ENCODE measurements around the gene SPAST.

The SPAST gene

GRCh38 chr2:32124660-32125059 lies 61.3 kb downstream of the SPAST start:
- Histone ChIP-seq H3K4ac (ENCODE audit: low read depth in 1 of 2, low read length in 2 of 2) (no peak overlapping the region), H2BK5ac (ENCODE audit: low read depth, low read length, poor library complexity, severe bottlenecking) (no peak overlapping the region)

DNA sequence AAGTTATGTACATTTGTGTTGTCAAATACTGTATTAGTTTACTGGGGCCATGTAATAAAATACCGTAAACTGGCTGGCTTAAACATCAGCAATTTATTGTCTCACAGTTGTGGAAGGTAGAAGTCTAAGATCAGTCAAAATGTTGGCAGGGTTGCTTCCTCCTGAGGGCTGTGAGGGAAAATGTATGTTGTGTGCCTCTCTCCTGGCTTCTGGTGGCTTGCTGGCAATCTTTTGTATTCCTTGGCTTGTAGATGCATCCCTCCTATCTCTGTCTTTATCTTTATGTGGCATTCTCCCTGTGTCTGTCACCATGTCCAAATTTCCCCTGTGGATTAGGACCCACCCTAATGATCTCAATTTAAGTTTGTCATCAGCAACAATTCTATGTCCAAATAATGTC lies 65.3 kb downstream of the SPAST start:
- H4K91ac ChIP-seq (ENCODE audit: low read length): no peak overlapping the region
- no peak overlapping the region for H2BK15ac ChIP-seq (ENCODE audit: low read depth, poor library complexity, severe bottlenecking)
- H2BK120ac ChIP-seq (ENCODE audit: low read depth, low read length): no peak overlapping the region
- no peaks in the 10 kb centered on the region for H3K4me1 ChIP-seq (ENCODE audit: control insufficient read depth, insufficient read depth, low read depth, low read length)
- 100% methylated on average over 1 of the region's 1 CpG for WGBS
- no peak overlapping the region for H3K14ac ChIP-seq (ENCODE audit: low read length in 2 of 2)
- no peak overlapping the region for H3K4me3 ChIP-seq (ENCODE audit: insufficient read depth in 1 of 2, low read depth in 1 of 2, low read length in 2 of 2)
- H3K4me2 ChIP-seq (ENCODE audit: low read length, poor library complexity, severe bottlenecking): no peak overlapping the region
- no peak overlapping the region for H3K18ac ChIP-seq (ENCODE audit: low read depth in 1 of 2, low read length in 2 of 2)
- H3K27me3 ChIP-seq (ENCODE audit: control insufficient read depth in 1 of 2, insufficient read depth in 1 of 2, low read length in 2 of 2): no peaks in the 10 kb centered on the region
- H3K36me3 ChIP-seq (ENCODE audit: control insufficient read depth in 1 of 2, insufficient read depth in 2 of 2, low read depth in 1 of 2, low read length in 2 of 2): peaks cover 21 to 53% of the 10 kb centered on the region in 2 experiments
- H2AK5ac ChIP-seq (ENCODE audit: low read length, severe bottlenecking): no peak overlapping the region
- no peak overlapping the region for H2AFZ ChIP-seq (ENCODE audit: low read depth, low read length)
- no peak overlapping the region for H3K9ac ChIP-seq (ENCODE audit: low read length)
- H3K23ac ChIP-seq (ENCODE audit: low read length in 2 of 2): no peak overlapping the region
- H3K79me1 ChIP-seq (replicated peaks; ENCODE audit: low read length, poor library complexity, severe bottlenecking): peaks cover 7% of the 10 kb centered on the region
- no peak overlapping the region for H2BK5ac ChIP-seq (ENCODE audit: low read depth, low read length, poor library complexity, severe bottlenecking)
- H3K4ac ChIP-seq (ENCODE audit: low read depth in 1 of 2, low read length in 2 of 2): no peak overlapping the region
- no peak overlapping the region for H2BK12ac ChIP-seq (ENCODE audit: low read length in 2 of 2)
- no peak overlapping the region for H3K27ac ChIP-seq (ENCODE audit: low read length, poor library complexity, severe bottlenecking)
- no peak for DNase-seq
- H3K9me3 ChIP-seq (ENCODE audit: control insufficient read depth, low read length): no peaks in the 10 kb centered on the region
- no peak overlapping the region for H4K8ac ChIP-seq (ENCODE audit: low read length)

More at GRCh38 chr2:32124660-32125059, 61.3 kb downstream of the SPAST start:
- H4K91ac ChIP-seq (ENCODE audit: low read length): no peak overlapping the region
- peaks cover 2% of the 10 kb centered on the region for H3K79me1 ChIP-seq (replicated peaks; ENCODE audit: low read length, poor library complexity, severe bottlenecking)
- no peak overlapping the region for H3K27ac ChIP-seq (ENCODE audit: low read length, poor library complexity, severe bottlenecking)
- H3K18ac ChIP-seq (ENCODE audit: low read depth in 1 of 2, low read length in 2 of 2): no peak overlapping the region
- H2BK12ac ChIP-seq (ENCODE audit: low read length in 2 of 2): no peak overlapping the region
- H3K14ac ChIP-seq (ENCODE audit: low read length in 2 of 2): no peak overlapping the region
- H3K4me2 ChIP-seq (ENCODE audit: low read length, poor library complexity, severe bottlenecking): no peak overlapping the region
- H3K9ac ChIP-seq (ENCODE audit: low read length): no peak overlapping the region
- no peak for DNase-seq
- H3K36me3 ChIP-seq (ENCODE audit: control insufficient read depth in 1 of 2, insufficient read depth in 2 of 2, low read depth in 1 of 2, low read length in 2 of 2): peaks cover 9 to 37% of the 10 kb centered on the region in 2 experiments
- H2AK5ac ChIP-seq (ENCODE audit: low read length, severe bottlenecking): no peak overlapping the region
- H2AFZ ChIP-seq (ENCODE audit: low read depth, low read length): no peak overlapping the region
- H3K4me1 ChIP-seq (ENCODE audit: control insufficient read depth, insufficient read depth, low read depth, low read length): no peaks in the 10 kb centered on the region
- no peak overlapping the region for H2BK15ac ChIP-seq (ENCODE audit: low read depth, poor library complexity, severe bottlenecking)
- H3K23ac ChIP-seq (ENCODE audit: low read length in 2 of 2): no peak overlapping the region
- no peaks in the 10 kb centered on the region for H3K27me3 ChIP-seq (ENCODE audit: control insufficient read depth in 1 of 2, insufficient read depth in 1 of 2, low read length in 2 of 2)
- no peak overlapping the region for H3K4me3 ChIP-seq (ENCODE audit: insufficient read depth in 1 of 2, low read depth in 1 of 2, low read length in 2 of 2)
- H4K8ac ChIP-seq (ENCODE audit: low read length): no peak overlapping the region
- no peaks in the 10 kb centered on the region for H3K9me3 ChIP-seq (ENCODE audit: control insufficient read depth, low read length)
- H2BK120ac ChIP-seq (ENCODE audit: low read depth, low read length): no peak overlapping the region

DNA sequence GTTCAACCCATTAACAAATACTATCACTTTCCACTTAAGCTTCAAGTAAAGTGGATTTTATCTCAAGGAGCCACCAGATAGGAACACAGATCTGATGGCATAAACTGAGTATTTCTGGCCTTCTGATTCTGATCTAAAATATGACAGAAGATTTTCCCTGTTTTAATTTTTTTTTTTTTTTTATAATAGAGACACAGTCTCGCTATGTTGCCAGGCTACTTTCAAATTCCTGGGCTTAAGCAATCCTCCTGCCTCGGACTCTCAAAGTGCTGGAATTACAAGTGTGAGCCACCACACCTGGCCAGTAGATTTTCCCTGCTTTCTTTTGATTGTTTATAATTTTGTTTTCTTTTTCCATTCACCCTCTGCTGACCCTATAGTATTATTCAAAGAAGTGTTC lies 65.7 kb downstream of the SPAST start:
- peaks cover 21 to 50% of the 10 kb centered on the region in 2 experiments for H3K36me3 ChIP-seq (ENCODE audit: control insufficient read depth in 1 of 2, insufficient read depth in 2 of 2, low read depth in 1 of 2, low read length in 2 of 2)

GRCh38 chr2:32135409-32135808 lies 72.1 kb downstream of the SPAST start:
- Histone ChIP-seq H2BK12ac (ENCODE audit: low read length in 2 of 2) (no peak overlapping the region), H3K4me1 (ENCODE audit: control insufficient read depth, insufficient read depth, low read depth, low read length) (peaks cover 3% of the 10 kb centered on the region), H3K79me1 (replicated peaks; ENCODE audit: low read length, poor library complexity, severe bottlenecking) (peaks cover 8% of the 10 kb centered on the region), H2AFZ (ENCODE audit: low read depth, low read length) (no peak overlapping the region), H2BK5ac (ENCODE audit: low read depth, low read length, poor library complexity, severe bottlenecking) (no peak overlapping the region), H3K27ac (ENCODE audit: low read length, poor library complexity, severe bottlenecking) (peak overlapping the region; percentile 99), H3K9ac (ENCODE audit: low read length) (peak overlapping the region; percentile 18), H3K9me3 (ENCODE audit: control insufficient read depth, low read length) (no peaks in the 10 kb centered on the region), H3K27me3 (ENCODE audit: control insufficient read depth in 1 of 2, insufficient read depth in 1 of 2, low read length in 2 of 2) (no peaks in the 10 kb centered on the region), H4K8ac (ENCODE audit: low read length) (no peak overlapping the region), H3K36me3 (ENCODE audit: control insufficient read depth in 1 of 2, insufficient read depth in 2 of 2, low read depth in 1 of 2, low read length in 2 of 2) (peaks cover 5 to 45% of the 10 kb centered on the region in 2 experiments), H3K23ac (ENCODE audit: low read length in 2 of 2) (no peak overlapping the region), H2AK5ac (ENCODE audit: low read length, severe bottlenecking) (no peak overlapping the region), H2BK15ac (ENCODE audit: low read depth, poor library complexity, severe bottlenecking) (no peak overlapping the region), H4K91ac (ENCODE audit: low read length) (no peak overlapping the region), H2BK120ac (ENCODE audit: low read depth, low read length) (no peak overlapping the region), H3K14ac (ENCODE audit: low read length in 2 of 2) (no peak overlapping the region), H3K18ac (ENCODE audit: low read depth in 1 of 2, low read length in 2 of 2) (no peak overlapping the region), H3K4ac (ENCODE audit: low read depth in 1 of 2, low read length in 2 of 2) (no peak overlapping the region), H3K4me2 (ENCODE audit: low read length, poor library complexity, severe bottlenecking) (no peak overlapping the region), H3K4me3 (ENCODE audit: insufficient read depth in 1 of 2, low read depth in 1 of 2, low read length in 2 of 2) (no peak overlapping the region)
- 52% methylated on average over 3 of the region's 8 CpGs for WGBS
- peak; percentile 78 for DNase-seq

More for the DNA sequence above, 65.7 kb downstream of the SPAST start:
- DNase-seq: no peak
- no peak overlapping the region for H3K9ac ChIP-seq (ENCODE audit: low read length)
- H4K8ac ChIP-seq (ENCODE audit: low read length): no peak overlapping the region
- H2BK120ac ChIP-seq (ENCODE audit: low read depth, low read length): no peak overlapping the region
- H3K23ac ChIP-seq (ENCODE audit: low read length in 2 of 2): no peak overlapping the region
- H3K18ac ChIP-seq (ENCODE audit: low read depth in 1 of 2, low read length in 2 of 2): no peak overlapping the region
- no peaks in the 10 kb centered on the region for H3K4me1 ChIP-seq (ENCODE audit: control insufficient read depth, insufficient read depth, low read depth, low read length)
- H2AK5ac ChIP-seq (ENCODE audit: low read length, severe bottlenecking): no peak overlapping the region
- no peak overlapping the region for H3K4me3 ChIP-seq (ENCODE audit: insufficient read depth in 1 of 2, low read depth in 1 of 2, low read length in 2 of 2)
- WGBS: 80% methylated on average over 1 of the region's 2 CpGs
- H2BK15ac ChIP-seq (ENCODE audit: low read depth, poor library complexity, severe bottlenecking): no peak overlapping the region
- H3K9me3 ChIP-seq (ENCODE audit: control insufficient read depth, low read length): no peaks in the 10 kb centered on the region
- no peak overlapping the region for H4K91ac ChIP-seq (ENCODE audit: low read length)
- no peak overlapping the region for H3K14ac ChIP-seq (ENCODE audit: low read length in 2 of 2)
- H2BK5ac ChIP-seq (ENCODE audit: low read depth, low read length, poor library complexity, severe bottlenecking): no peak overlapping the region
- H3K4ac ChIP-seq (ENCODE audit: low read depth in 1 of 2, low read length in 2 of 2): no peak overlapping the region
- no peak overlapping the region for H3K4me2 ChIP-seq (ENCODE audit: low read length, poor library complexity, severe bottlenecking)
- no peak overlapping the region for H3K27ac ChIP-seq (ENCODE audit: low read length, poor library complexity, severe bottlenecking)
- H2BK12ac ChIP-seq (ENCODE audit: low read length in 2 of 2): no peak overlapping the region
- no peak overlapping the region for H2AFZ ChIP-seq (ENCODE audit: low read depth, low read length)
- no peaks in the 10 kb centered on the region for H3K27me3 ChIP-seq (ENCODE audit: control insufficient read depth in 1 of 2, insufficient read depth in 1 of 2, low read length in 2 of 2)
- H3K79me1 ChIP-seq (replicated peaks; ENCODE audit: low read length, poor library complexity, severe bottlenecking): peaks cover 7% of the 10 kb centered on the region
